B cell (primary cell): ENCODE measurements around the gene PPP4R1. TPM values are rescaled to one million over a fixed set of nuclear protein-coding genes. Genes with fewer than 3 reads are reported as not detected.

ENCODE experiments used
- ATAC-seq: fragments of 200-7000 bp; cut with Tn5 transposase; one replicate; pipeline ENCODE4 v1.10.0; 2021; ENCODE audit warnings: low read depth, mild to moderate bottlenecking, moderate number of reproducible peaks, moderate library complexity
- CTCF ChIA-PET: fragments of 350-600 bp; sonication (Branson Sonifier 250); formaldehyde crosslinking; loops from one replicate; lab custom pipeline; 2021; ENCODE audit warnings: antibody characterized with exemption, inconsistent platforms; lab: Charles Lee
- POLR2A ChIA-PET: fragments of 350-600 bp; sonication (Branson Sonifier 250); formaldehyde crosslinking; loops from one replicate; lab custom pipeline; 2021; ENCODE audit warnings: antibody characterized with exemption; lab: Charles Lee
- DNase-seq: peaks from one replicate; pipeline ENCODE4 v3.0.0; 2013
- H2AFZ ChIP-seq: 2 replicates; pipeline ENCODE4 v1.6.1; 2012; ENCODE audit warnings: mild to moderate bottlenecking, low read depth, low read length; ENCODE audit not compliant: insufficient read depth, poor library complexity, severe bottlenecking
- H3K27ac ChIP-seq, 2 donors: 1 replicate in 1 of 2; 2 replicates in 1 of 2; pipeline ENCODE4 v1.5.1; 2012 to 2013; ENCODE audit warnings: low read length in 2 of 2, mild to moderate bottlenecking in 2 of 2, moderate library complexity in 1 of 2
- H3K27me3 ChIP-seq, 4 experiments: fragments of 200-600 bp in 1 of 4; sonication (generic) in 1 of 4; replicated peaks in 1 of 4; 1 replicate in 2 of 4; 2 replicates in 2 of 4; pipeline versions ENCODE4 v1.6.1 to v1.7.0; 2013 to 2016; ENCODE audit warnings: low read length in 3 of 4, mild to moderate bottlenecking in 2 of 4, mixed read lengths in 1 of 4, moderate library complexity in 1 of 4; ENCODE audit not compliant: insufficient read depth in 4 of 4, control insufficient read depth in 3 of 4; ENCODE audit errors: control extremely low read depth in 1 of 4
- H3K36me3 ChIP-seq, 2 experiments: replicated peaks in 1 of 2; 1 replicate in 1 of 2; 2 replicates in 1 of 2; pipeline versions ENCODE4 v1.6.1 to v1.7.1; 2013; ENCODE audit warnings: low read length in 1 of 2; ENCODE audit not compliant: insufficient read depth in 2 of 2, control insufficient read depth in 1 of 2; ENCODE audit errors: control extremely low read depth in 1 of 2, extremely low read depth in 1 of 2
- H3K4me1 ChIP-seq, 2 donors: fragments of 200-600 bp in 1 of 2; sonication (generic) in 1 of 2; 1 replicate in 1 of 2; 2 replicates in 1 of 2; pipeline versions ENCODE4 v1.5.1 to v1.6.1; 2013 to 2017; ENCODE audit warnings: low read length in 2 of 2; ENCODE audit not compliant: control insufficient read depth in 2 of 2, insufficient read depth in 2 of 2
- H3K4me2 ChIP-seq: replicated peaks from 2 replicates; pipeline ENCODE3; 2012; ENCODE audit warnings: mild to moderate bottlenecking, low read depth, low read length; ENCODE audit not compliant: poor library complexity, severe bottlenecking
- H3K4me3 ChIP-seq, 5 experiments: fragments of 200-600 bp in 1 of 5; sonication (generic) in 1 of 5; 1 replicate in 3 of 5; 2 replicates in 2 of 5; pipeline versions ENCODE4 v1.5.1 to v1.7.0; 2011 to 2016; ENCODE audit warnings: low read length in 4 of 5, mild to moderate bottlenecking in 4 of 5, low read depth in 2 of 5, control low read depth in 1 of 5, moderate library complexity in 1 of 5; ENCODE audit not compliant: insufficient read depth in 1 of 5; ENCODE audit errors: control extremely low read depth in 1 of 5, extremely low read depth in 1 of 5
- H3K79me2 ChIP-seq: fragments of 200-600 bp; sonication (generic); one replicate; pipeline ENCODE4 v1.6.0; 2016; ENCODE audit warnings: low read length; ENCODE audit not compliant: control insufficient read depth, insufficient read depth
- H3K9ac ChIP-seq: fragments of 200-600 bp; sonication (generic); 2 replicates; pipeline ENCODE4 v1.6.1; 2017; ENCODE audit warnings: mild to moderate bottlenecking, low read length, moderate library complexity
- H3K9me3 ChIP-seq, 3 donors: one replicate each; pipeline versions ENCODE4 v1.6.1 to v1.7.1; 2013; ENCODE audit warnings: low read length in 2 of 3; ENCODE audit not compliant: control insufficient read depth in 2 of 3, insufficient read depth in 1 of 3; ENCODE audit errors: control extremely low read depth in 1 of 3
- H4K20me1 ChIP-seq: 2 replicates; pipeline ENCODE4 v1.6.0; 2012; ENCODE audit warnings: mild to moderate bottlenecking, low read length; ENCODE audit not compliant: insufficient read depth, control insufficient read depth, poor library complexity, severe bottlenecking
- H3K27ac Mint-ChIP-seq: one replicate; pipeline ENCODE4 v1.8.0; 2021; ENCODE audit warnings: mixed read lengths
- H3K27me3 Mint-ChIP-seq: one replicate; pipeline ENCODE4 v1.8.0; 2021; ENCODE audit warnings: mixed read lengths
- H3K4me1 Mint-ChIP-seq: one replicate; pipeline ENCODE4 v1.8.0; 2021; ENCODE audit warnings: mixed read lengths
- H3K4me3 Mint-ChIP-seq: one replicate; pipeline ENCODE4 v1.8.0; 2021; ENCODE audit warnings: mixed read lengths
- H3K9me3 Mint-ChIP-seq: one replicate; pipeline ENCODE4 v1.8.0; 2022; ENCODE audit warnings: mixed read lengths; ENCODE audit not compliant: insufficient read depth
- EZH2 ChIP-seq: IDR thresholded peaks from 2 replicates; pipeline ENCODE4 v1.6.1; 2012; ENCODE audit warnings: borderline replicate concordance, low read depth, mild to moderate bottlenecking, moderate library complexity, low read length; ENCODE audit not compliant: insufficient read depth, poor library complexity, severe bottlenecking
- WGBS: methylation state at CpG from one replicate; pipeline ENCODE4 v1.1.5; 2013; ENCODE audit warnings: missing lambda C conversion rate; ENCODE audit not compliant: insufficient coverage; 5-methylcytosine and 5-hydroxymethylcytosine counted together
- intact Hi-C: fragments of 100-400 bp; cut with micrococcal nuclease; formaldehyde crosslinking; loops from one replicate; pipeline ENCODE4 v1.10.0; 2022
- polyA plus RNA-seq: library from polyadenylated mRNA; depleted of rRNA; stranded (reverse); fragments of >200 nt; gene quantifications from 2 replicates; pipeline ENCODE4 v1.2.3, GENCODE V29; 2012
- total RNA-seq, 2 donors: library from RNA; stranded (reverse); fragments of 120-200 nt in 1 of 2; gene quantifications; 1 replicate in 1 of 2; 2 replicates in 1 of 2; pipeline versions ENCODE4 v1.2.3 to v1.2.4, GENCODE V29; 2013 to 2022
- TF ChIP-seq, protein P1 (sequence below): fragments of 200-600 bp; IDR thresholded peaks from one replicate; pipeline ENCODE4 v1.8.0; 2022; ENCODE audit warnings: antibody characterized with exemption, mild to moderate bottlenecking

The PPP4R1 gene
- total and polyA plus RNA-seq, 2 donors (not counting 1 experiment from before 2014, with no cell fraction given), result 33.4 to 57.1 TPM

DNA sequence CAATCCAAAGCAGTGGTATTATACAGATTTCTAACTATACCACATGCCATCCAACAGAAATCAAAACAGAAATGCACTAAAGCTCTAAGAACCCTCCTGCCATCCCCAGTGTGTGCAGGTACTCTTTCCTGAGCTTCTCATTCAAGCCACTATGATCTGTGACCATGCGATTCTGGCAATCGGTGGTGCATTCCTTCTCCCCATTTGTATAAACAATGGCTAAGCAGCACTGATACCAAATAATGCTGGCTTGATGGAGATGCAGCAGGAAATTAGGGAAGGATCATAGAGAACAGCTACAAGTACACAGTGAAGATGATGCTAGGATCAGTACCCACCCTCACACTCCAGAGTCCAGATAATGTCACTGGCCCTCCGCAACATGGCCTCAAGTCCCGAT, 51.8 kb downstream of the PPP4R1 start:
- Histone ChIP-seq H2AFZ (no peak overlapping the region), H3K36me3 (peaks cover 7 to 34% of the 10 kb centered on the region in 2 experiments), H3K79me2 (no peaks in the 10 kb centered on the region), H4K20me1 (no peaks in the 10 kb centered on the region), H3K4me1 (no peaks in the 10 kb centered on the region), H3K27me3 (no peaks in the 10 kb centered on the region), H3K9ac (no peak overlapping the region), H3K4me3 (no peak overlapping the region), H3K4me2 (no peak overlapping the region), H3K27ac (no peak overlapping the region), H3K9me3 (no peaks in the 10 kb centered on the region)
- WGBS, result 100% methylated on average over 1 of the region's 4 CpGs
- no peak overlapping the region for H3K27ac Mint-ChIP-seq
- no peak overlapping the region for H3K4me3 Mint-ChIP-seq
- TF ChIP-seq EZH2, result no peak
- TF ChIP-seq, protein P1, sequence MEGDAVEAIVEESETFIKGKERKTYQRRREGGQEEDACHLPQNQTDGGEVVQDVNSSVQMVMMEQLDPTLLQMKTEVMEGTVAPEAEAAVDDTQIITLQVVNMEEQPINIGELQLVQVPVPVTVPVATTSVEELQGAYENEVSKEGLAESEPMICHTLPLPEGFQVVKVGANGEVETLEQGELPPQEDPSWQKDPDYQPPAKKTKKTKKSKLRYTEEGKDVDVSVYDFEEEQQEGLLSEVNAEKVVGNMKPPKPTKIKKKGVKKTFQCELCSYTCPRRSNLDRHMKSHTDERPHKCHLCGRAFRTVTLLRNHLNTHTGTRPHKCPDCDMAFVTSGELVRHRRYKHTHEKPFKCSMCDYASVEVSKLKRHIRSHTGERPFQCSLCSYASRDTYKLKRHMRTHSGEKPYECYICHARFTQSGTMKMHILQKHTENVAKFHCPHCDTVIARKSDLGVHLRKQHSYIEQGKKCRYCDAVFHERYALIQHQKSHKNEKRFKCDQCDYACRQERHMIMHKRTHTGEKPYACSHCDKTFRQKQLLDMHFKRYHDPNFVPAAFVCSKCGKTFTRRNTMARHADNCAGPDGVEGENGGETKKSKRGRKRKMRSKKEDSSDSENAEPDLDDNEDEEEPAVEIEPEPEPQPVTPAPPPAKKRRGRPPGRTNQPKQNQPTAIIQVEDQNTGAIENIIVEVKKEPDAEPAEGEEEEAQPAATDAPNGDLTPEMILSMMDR, result no peak
- DNase-seq (no peak), ATAC-seq (no peak)
- H3K9me3 Mint-ChIP-seq, result no peaks in the 10 kb centered on the region
- no peaks in the 10 kb centered on the region for H3K4me1 Mint-ChIP-seq
- H3K27me3 Mint-ChIP-seq, result no peaks in the 10 kb centered on the region
- CTCF ChIA-PET, result no interaction called here
- POLR2A ChIA-PET, result no interaction called here
- intact Hi-C loops, result no loop called here

DNA sequence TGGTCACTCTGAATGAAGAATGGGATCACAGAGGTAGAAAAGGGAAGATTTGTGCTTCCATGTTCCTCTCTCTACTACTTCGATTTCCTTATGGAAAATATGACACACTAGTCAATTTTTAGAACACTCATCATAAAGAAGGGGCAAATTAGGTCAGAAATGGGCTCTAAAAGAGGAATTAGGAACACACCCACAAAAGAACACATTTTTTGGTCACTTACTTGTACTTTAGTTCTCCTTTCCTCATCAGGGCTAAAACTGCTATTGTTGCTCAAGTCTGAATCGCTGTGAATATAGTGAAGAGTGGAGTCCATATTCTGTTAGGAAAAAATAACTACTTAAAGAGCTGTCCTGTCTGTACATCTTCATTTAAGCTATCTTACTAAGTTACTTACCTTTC, 52.6 kb downstream of the PPP4R1 start:
- H3K27me3 ChIP-seq, result no peaks in the 10 kb centered on the region
- no peaks in the 10 kb centered on the region for H3K4me1 ChIP-seq
- H3K79me2 ChIP-seq, result no peaks in the 10 kb centered on the region
- H3K4me2 ChIP-seq, result no peak overlapping the region
- Mint-ChIP-seq H3K4me1 (no peaks in the 10 kb centered on the region), H3K9me3 (no peaks in the 10 kb centered on the region), H3K27ac (no peak overlapping the region), H3K4me3 (no peak overlapping the region), H3K27me3 (no peaks in the 10 kb centered on the region)
- ATAC-seq, result no peak
- H3K9ac ChIP-seq, result no peak overlapping the region
- H3K4me3 ChIP-seq, result no peak overlapping the region
- WGBS, result no CpG with 5 or more reads among the region's 2 CpGs
- DNase-seq, result no peak
- intact Hi-C loops, result no loop called here
- H3K9me3 ChIP-seq, result no peaks in the 10 kb centered on the region
- no peaks in the 10 kb centered on the region for H4K20me1 ChIP-seq
- no peak overlapping the region for H2AFZ ChIP-seq
- no peak overlapping the region for H3K27ac ChIP-seq
- ChIA-PET CTCF (no interaction called here), POLR2A (no interaction called here)
- TF ChIP-seq, protein P1, result no peak
- no peak for TF ChIP-seq EZH2
- peaks cover 9 to 42% of the 10 kb centered on the region in 2 experiments for H3K36me3 ChIP-seq
